GM18520 (cell line): Measurements from ENCODE around the gene MASTL.

ENCODE experiments used
- ATAC-seq: cut with Tn5 transposase; IDR thresholded peaks from one replicate; pipeline ENCODE4 v1.9.1; 2021; ENCODE audit not compliant: unreplicated experiment

The MASTL gene

GRCh38 chr10:27225011-27225590 is 69.9 kb downstream of the MASTL start:
- no peak for ATAC-seq

GRCh38 chr10:27225642-27226257 is 70.6 kb downstream of the MASTL start:
- ATAC-seq = no peak

- no peak for ATAC-seq
Measured at GRCh38 chr10:27230022-27230421, 74.9 kb downstream of the MASTL start.

GRCh38 chr10:27235706-27236105 is 80.6 kb downstream of the MASTL start:
- ATAC-seq = no peak
